Activated CD8-positive, alpha-beta T cell treated with anti-CD3 and anti-CD28 coated beads for 36 hours (primary cell): ENCODE measurements around the gene FNIP2. TPM values are rescaled to one million over a fixed set of nuclear protein-coding genes. Genes with fewer than 3 reads are reported as not detected.

Experiments used
- ATAC-seq: fragments of 200-7000 bp; cut with Tn5 transposase; one replicate; pipeline ENCODE4 v1.10.0; 2021; ENCODE audit warnings: mild to moderate bottlenecking, moderate library complexity
- CTCF ChIA-PET: fragments of 350-600 bp; sonication (Branson Sonifier 250); formaldehyde crosslinking; loops from one replicate; lab custom pipeline; 2021; ENCODE audit warnings: antibody characterized with exemption; lab: Charles Lee
- POLR2A ChIA-PET: fragments of 350-600 bp; sonication (Branson Sonifier 250); formaldehyde crosslinking; loops from one replicate; lab custom pipeline; 2021; ENCODE audit warnings: antibody characterized with exemption; lab: Charles Lee
- DNase-seq: peaks from one replicate; pipeline ENCODE4 v3.0.0-alpha.2; 2020
- H3K27ac Mint-ChIP-seq: one replicate; pipeline ENCODE4 v1.8.0; 2021; ENCODE audit warnings: mild to moderate bottlenecking, mixed read lengths
- H3K27me3 Mint-ChIP-seq: one replicate; pipeline ENCODE4 v1.8.0; 2021; ENCODE audit warnings: mixed read lengths
- H3K36me3 Mint-ChIP-seq: one replicate; pipeline ENCODE4 v1.8.0; 2021; ENCODE audit warnings: low read depth, mixed read lengths
- H3K4me1 Mint-ChIP-seq: one replicate; pipeline ENCODE4 v1.8.0; 2021; ENCODE audit warnings: low read depth, mixed read lengths
- H3K4me3 Mint-ChIP-seq: one replicate; pipeline ENCODE4 v1.8.0; 2021; ENCODE audit warnings: mild to moderate bottlenecking, moderate library complexity, mixed read lengths
- H3K9me3 Mint-ChIP-seq: one replicate; pipeline ENCODE4 v1.8.0; 2021; ENCODE audit warnings: mixed read lengths
- CTCF ChIP-seq: fragments of 200-600 bp; IDR thresholded peaks from one replicate; pipeline ENCODE4 v1.8.0; 2022; ENCODE audit warnings: antibody characterized with exemption, mild to moderate bottlenecking
- intact Hi-C: fragments of 100-400 bp; cut with micrococcal nuclease; formaldehyde crosslinking; loops from one replicate; pipeline ENCODE4 v1.10.0; 2022
- total RNA-seq, 2 experiments: library from RNA; stranded (reverse); gene quantifications; one replicate each; pipeline ENCODE4 v1.2.3, GENCODE V29; 2021

The FNIP2 gene
- total RNA-seq, 2 experiments from 2014 or later: 11.2 to 11.7 TPM

- Mint-ChIP-seq H3K36me3 (peaks cover 7% of the 10 kb centered on the region), H3K27ac (peak overlapping the region; percentile 1), H3K27me3 (no peaks in the 10 kb centered on the region), H3K4me3 (no peak overlapping the region), H3K9me3 (no peaks in the 10 kb centered on the region), H3K4me1 (peaks cover 49% of the 10 kb centered on the region)
- intact Hi-C loops: loop anchor here (10.0 kb wide), 1 partner anchor 100 kb away; the partner anchor contains the start of gene PPID
- ChIA-PET POLR2A (no interaction called here), CTCF (interaction anchor here (1.8 to 2.0 kb wide), 2 partner anchors 13 to 25 kb away, joined by 4 to 8 read pairs; no protein-coding TSS in a partner anchor)
- no peak for TF ChIP-seq CTCF
- DNase-seq (no peak), ATAC-seq (no peak)
These were observed 55.8 kb downstream of the FNIP2 start for GRCh38 chr4:158824425-158825274.

DNA sequence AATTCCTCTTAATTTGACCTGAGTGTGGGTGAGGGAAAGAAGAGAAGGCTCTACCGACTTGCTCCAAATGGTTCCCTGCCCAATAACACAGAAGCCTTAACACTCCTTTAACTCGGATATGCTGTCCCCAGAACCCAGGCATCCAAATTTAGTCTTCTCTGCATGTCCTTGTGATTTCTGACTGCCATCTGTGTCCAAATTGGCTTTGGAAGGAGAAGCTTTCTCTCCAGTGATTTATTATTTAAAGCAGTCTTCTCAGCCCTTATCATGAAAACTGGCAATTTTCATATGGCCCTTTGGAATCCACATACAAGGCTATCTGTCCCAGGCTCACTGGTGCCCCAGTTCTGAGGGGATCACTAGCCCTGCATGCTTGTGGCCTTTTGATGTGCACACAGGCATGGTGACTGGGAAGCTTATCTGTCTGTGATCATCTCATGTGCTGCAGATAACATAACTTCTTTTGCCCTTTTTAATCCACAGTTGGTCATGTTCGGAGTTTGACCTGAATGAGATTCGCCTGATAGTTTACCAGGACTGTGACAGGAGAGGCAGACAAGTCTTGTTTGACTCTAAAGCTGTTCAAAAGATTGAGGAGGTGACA lies 56.7 kb downstream of the FNIP2 start:
- intact Hi-C loops: loop anchor here (10.0 kb wide), 1 partner anchor 101 kb away; the partner anchor contains the start of gene PPID
- Mint-ChIP-seq H3K4me3 (no peak overlapping the region), H3K27ac (no peak overlapping the region), H3K36me3 (peaks cover 12% of the 10 kb centered on the region), H3K27me3 (no peaks in the 10 kb centered on the region), H3K9me3 (no peaks in the 10 kb centered on the region), H3K4me1 (peaks cover 44% of the 10 kb centered on the region)
- DNase-seq (no peak), ATAC-seq (no peak)
- POLR2A ChIA-PET: interaction anchor here (0.9 kb wide), 1 partner anchor 116 kb away, joined by 3 read pairs; no protein-coding TSS in a partner anchor
- no peak for TF ChIP-seq CTCF
- CTCF ChIA-PET: interaction anchor here (1.9 kb wide), 1 partner anchor 25 kb away, joined by 5 read pairs; no protein-coding TSS in a partner anchor

DNA sequence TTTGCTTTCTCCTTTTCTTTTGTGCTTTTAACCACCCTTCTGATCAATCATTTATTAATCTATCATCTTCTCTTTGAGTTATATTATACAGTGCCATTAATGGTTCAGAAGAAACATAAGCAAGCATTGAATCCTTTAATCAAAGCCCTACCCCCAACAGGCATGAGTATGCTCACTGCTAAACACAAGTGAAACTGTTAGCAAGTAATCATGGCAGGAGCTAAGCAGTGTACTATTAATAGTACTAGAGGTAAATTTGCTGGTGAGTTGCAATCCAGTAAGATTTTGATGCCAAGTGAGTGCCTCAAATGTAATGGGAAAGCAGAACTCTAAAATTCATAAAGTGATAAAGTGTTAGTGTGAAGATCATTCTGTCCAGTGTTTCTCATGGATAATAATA lies 57.2 kb downstream of the FNIP2 start:
- Mint-ChIP-seq H3K9me3 (no peaks in the 10 kb centered on the region), H3K4me3 (no peak overlapping the region), H3K4me1 (peaks cover 44% of the 10 kb centered on the region), H3K27me3 (no peaks in the 10 kb centered on the region), H3K27ac (no peak overlapping the region), H3K36me3 (peaks cover 14% of the 10 kb centered on the region)
- no peak for DNase-seq
- ChIA-PET POLR2A (interaction anchor here (0.9 kb wide), 2 partner anchors 21 to 116 kb away, joined by 3 read pairs; no protein-coding TSS in a partner anchor), CTCF (interaction anchor here (1.9 to 2.3 kb wide), 2 partner anchors 24 to 26 kb away, joined by 5 to 6 read pairs; no protein-coding TSS in a partner anchor)
- ATAC-seq: no peak
- intact Hi-C loops: loop anchor here (10.0 kb wide), 1 partner anchor 101 kb away; the partner anchor contains the start of gene PPID
- TF ChIP-seq CTCF: no peak

DNA sequence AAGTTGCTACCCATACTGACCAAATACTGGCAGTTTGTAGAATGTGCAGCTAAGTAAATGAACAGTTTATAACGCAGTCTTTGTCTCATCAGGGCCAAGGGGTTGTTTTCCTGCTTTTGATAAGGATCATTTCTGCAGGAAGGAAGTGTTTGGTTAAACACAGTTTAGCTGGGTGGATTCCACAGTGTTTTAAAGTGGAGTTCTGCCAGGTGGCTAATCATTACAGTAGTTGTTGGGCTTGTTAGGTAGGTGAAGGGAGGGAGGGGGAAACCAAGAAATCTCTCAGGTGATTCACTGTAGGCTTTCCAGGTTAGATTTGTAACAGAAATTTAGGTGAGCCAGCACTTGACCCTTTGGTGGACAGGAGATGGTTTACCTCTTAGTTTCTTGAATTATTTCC lies 58.1 kb downstream of the FNIP2 start:
- no peaks in the 10 kb centered on the region for H3K9me3 Mint-ChIP-seq
- peaks cover 14% of the 10 kb centered on the region for H3K36me3 Mint-ChIP-seq
- ChIA-PET CTCF (interaction anchor here (1.9 to 2.3 kb wide), 2 partner anchors 23 to 25 kb away, joined by 5 to 6 read pairs; no protein-coding TSS in a partner anchor), POLR2A (interaction anchor here (0.9 kb wide), 1 partner anchor 21 kb away, joined by 3 read pairs; no protein-coding TSS in a partner anchor)
- DNase-seq: no peak
- peaks cover 40% of the 10 kb centered on the region for H3K4me1 Mint-ChIP-seq
- no peak for ATAC-seq
- no peaks in the 10 kb centered on the region for H3K27me3 Mint-ChIP-seq
- H3K27ac Mint-ChIP-seq: no peak overlapping the region
- no peak overlapping the region for H3K4me3 Mint-ChIP-seq
- intact Hi-C loops: loop anchor here (10.0 kb wide), 1 partner anchor 102 kb away; the partner anchor contains the start of gene PPID
- no peak for TF ChIP-seq CTCF
